Measurements from ENCODE around the gene CADM1. TPM values are rescaled to one million over a fixed set of nuclear protein-coding genes. Genes with fewer than 3 reads are reported as not detected.
"Not testable (repeated sequence)": the region's sequence is repeated elsewhere in the genome, so short reads cannot be mapped to it uniquely, and the experiment has no call there.

CADM1 gene
- total RNA-seq, 2 donors from 2014 or later: 0.81 to 2.2 TPM

- H3K27me3 Mint-ChIP-seq: no peaks in the 10 kb centered on the region
- no peaks in the 10 kb centered on the region for H3K36me3 Mint-ChIP-seq (ENCODE audit: low read depth)
- H3K4me1 Mint-ChIP-seq: no peaks in the 10 kb centered on the region
- no peak overlapping the region for H3K27ac Mint-ChIP-seq
- H3K9me3 ChIP-seq (ENCODE audit: control insufficient read depth, low read length, poor library complexity, severe bottlenecking): no peaks in the 10 kb centered on the region
- H3K4me3 Mint-ChIP-seq: no peak overlapping the region
- DNase-seq (no peak), ATAC-seq (no peak)
Observed at GRCh38 chr11:115481528-115481927, 22.7 kb downstream of the CADM1 start.

DNA sequence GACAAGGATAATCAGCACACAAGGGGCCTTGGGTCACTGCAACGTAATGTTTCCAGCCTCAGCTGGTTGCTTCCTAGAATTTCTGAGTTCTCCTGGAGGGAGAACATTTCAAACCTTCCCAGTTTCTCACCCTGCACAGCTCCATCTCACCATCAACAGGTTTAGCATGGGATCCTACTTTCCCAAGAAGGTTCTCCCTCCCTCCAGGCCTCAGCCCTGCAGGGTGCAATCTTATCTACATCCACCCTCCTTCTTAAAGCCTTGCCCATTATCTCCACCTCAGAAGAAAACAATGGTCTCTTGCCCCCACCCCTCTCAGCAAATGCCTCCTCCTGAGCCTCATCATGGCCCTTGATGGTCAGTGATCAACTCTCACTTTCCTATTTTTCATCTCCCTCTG, 23.6 kb downstream of the CADM1 start:
- Mint-ChIP-seq H3K36me3 (ENCODE audit: low read depth) (no peaks in the 10 kb centered on the region), H3K4me3 (no peak overlapping the region), H3K27me3 (no peaks in the 10 kb centered on the region), H3K4me1 (no peaks in the 10 kb centered on the region), H3K27ac (no peak overlapping the region)
- H3K9me3 ChIP-seq (ENCODE audit: control insufficient read depth, low read length, poor library complexity, severe bottlenecking): no peaks in the 10 kb centered on the region
- ATAC-seq: no peak
- no peak for DNase-seq

DNA sequence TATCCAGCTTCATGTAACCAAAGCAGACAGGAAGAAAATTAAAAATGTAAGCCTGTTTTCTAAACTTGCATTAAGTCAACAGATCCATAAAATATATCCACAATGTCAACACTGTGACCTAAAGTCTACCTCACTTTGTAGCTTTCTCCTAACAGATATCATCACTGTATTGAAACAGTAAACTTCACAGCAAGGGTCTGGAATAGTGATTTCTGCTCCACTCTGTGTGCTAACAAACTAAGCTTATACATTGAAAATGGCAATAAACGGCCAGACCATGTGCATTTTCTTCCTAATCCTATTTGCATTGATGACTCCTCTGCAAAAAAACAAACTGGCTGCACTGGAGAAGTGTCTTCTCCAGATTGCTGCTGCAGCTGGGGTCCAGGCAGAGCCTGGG, 26.8 kb downstream of the CADM1 start:
- DNase-seq: no peak
- H3K9me3 ChIP-seq (ENCODE audit: control insufficient read depth, low read length, poor library complexity, severe bottlenecking): no peaks in the 10 kb centered on the region
- Mint-ChIP-seq H3K4me1 (no peaks in the 10 kb centered on the region), H3K4me3 (no peak overlapping the region), H3K36me3 (ENCODE audit: low read depth) (no peaks in the 10 kb centered on the region), H3K27ac (no peak overlapping the region), H3K27me3 (no peaks in the 10 kb centered on the region)
- ATAC-seq: no peak

DNA sequence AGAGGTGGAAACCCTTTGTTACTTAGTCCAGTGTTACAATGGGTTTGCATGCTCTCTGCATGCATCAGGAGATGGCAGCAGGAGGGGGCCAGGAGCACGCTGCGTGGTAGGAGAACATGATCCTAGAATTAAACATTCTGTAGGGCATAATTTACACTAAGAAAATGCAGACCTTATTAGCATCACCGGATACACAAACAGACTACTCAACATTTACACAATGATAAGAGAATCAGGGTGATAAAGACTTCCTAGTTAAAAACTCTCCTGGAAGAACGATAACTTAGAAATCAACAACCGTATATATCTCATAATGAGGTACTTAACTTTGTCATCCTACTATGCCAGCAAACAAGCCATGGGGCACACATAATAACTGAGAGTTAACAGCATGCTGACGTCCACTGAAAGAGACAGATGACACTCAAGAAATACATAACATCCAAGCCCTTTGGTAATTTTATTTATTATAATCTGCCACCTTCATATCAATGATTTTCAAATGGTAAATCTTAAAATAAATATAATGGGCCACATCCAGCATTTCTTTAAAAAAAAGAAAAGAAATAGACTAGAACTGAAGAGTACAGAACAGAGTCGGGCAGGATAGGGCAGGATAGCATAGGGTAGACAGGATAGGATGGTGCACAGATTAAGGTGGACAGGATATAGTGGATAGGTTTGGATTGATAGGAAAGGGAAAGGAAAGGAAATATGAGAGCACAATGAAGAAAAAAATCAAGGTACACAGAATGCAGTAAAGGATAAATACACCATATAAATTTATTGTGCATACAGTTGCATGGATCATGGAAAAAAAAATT, 27.5 kb downstream of the CADM1 start:
- no peak overlapping the region for H3K27ac Mint-ChIP-seq
- H3K27me3 Mint-ChIP-seq: no peaks in the 10 kb centered on the region
- H3K9me3 ChIP-seq (ENCODE audit: control insufficient read depth, low read length, poor library complexity, severe bottlenecking): no peaks in the 10 kb centered on the region
- no peak overlapping the region for H3K4me3 Mint-ChIP-seq
- no peaks in the 10 kb centered on the region for H3K36me3 Mint-ChIP-seq (ENCODE audit: low read depth)
- no peaks in the 10 kb centered on the region for H3K4me1 Mint-ChIP-seq
- DNase-seq (no peak), ATAC-seq (no peak)

DNA sequence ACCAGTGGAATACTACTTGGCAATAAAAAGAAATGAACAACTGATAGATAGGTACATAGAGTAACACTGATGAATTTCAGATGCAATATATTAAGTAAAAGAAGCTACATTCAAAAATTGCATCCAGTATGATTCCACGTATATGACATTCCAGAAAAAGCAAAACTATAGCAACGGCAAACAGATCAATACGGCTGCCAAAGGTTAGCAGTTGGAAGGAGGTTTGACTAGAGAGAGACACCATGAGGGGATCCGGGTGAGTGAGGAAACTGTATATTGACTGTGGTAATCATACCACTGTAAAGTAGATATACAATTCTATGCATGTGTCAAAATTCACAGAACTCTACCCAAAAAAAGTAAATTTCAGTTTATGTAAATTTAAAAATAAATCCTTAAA, 28.7 kb downstream of the CADM1 start:
- H3K4me3 Mint-ChIP-seq: no peak overlapping the region
- no peaks in the 10 kb centered on the region for H3K27me3 Mint-ChIP-seq
- ATAC-seq (no peak), DNase-seq (no peak)
- no peak overlapping the region for H3K27ac Mint-ChIP-seq
- H3K9me3 ChIP-seq (ENCODE audit: control insufficient read depth, low read length, poor library complexity, severe bottlenecking): no peaks in the 10 kb centered on the region
- H3K4me1 Mint-ChIP-seq: no peaks in the 10 kb centered on the region
- no peaks in the 10 kb centered on the region for H3K36me3 Mint-ChIP-seq (ENCODE audit: low read depth)

GRCh38 chr11:115474306-115474705, 29.9 kb downstream of the CADM1 start:
- H3K9me3 ChIP-seq (ENCODE audit: control insufficient read depth, low read length, poor library complexity, severe bottlenecking); H3K4me3 Mint-ChIP-seq; H3K36me3 Mint-ChIP-seq (ENCODE audit: low read depth); ATAC-seq; H3K27ac Mint-ChIP-seq; H3K4me1 Mint-ChIP-seq; H3K27me3 Mint-ChIP-seq; DNase-seq: not testable (repeated sequence)

DNA sequence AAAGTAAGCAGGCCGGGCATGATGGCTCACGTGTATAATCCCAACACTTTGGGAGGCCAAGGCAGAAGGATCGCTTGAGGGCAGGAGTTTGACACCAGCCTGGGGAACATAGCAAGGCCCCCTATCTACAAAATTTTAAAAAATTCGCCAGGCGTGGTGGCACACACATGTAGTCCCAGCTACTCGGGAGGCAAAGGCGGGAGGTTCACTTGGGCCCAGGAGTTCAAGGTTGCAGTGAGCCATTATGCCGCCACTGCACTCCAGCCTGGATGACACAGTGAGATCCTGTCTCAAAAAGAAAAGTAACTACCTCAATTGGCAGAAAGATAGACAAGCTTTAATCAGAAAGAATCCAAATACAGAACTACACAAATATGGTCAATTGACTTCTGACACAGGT, 31.0 kb downstream of the CADM1 start:
- Mint-ChIP-seq H3K36me3 (ENCODE audit: low read depth) (no peaks in the 10 kb centered on the region), H3K27me3 (no peaks in the 10 kb centered on the region), H3K27ac (no peak overlapping the region), H3K4me3 (no peak overlapping the region), H3K4me1 (no peaks in the 10 kb centered on the region)
- H3K9me3 ChIP-seq (ENCODE audit: control insufficient read depth, low read length, poor library complexity, severe bottlenecking): no peaks in the 10 kb centered on the region
- DNase-seq (no peak), ATAC-seq (no peak)

- no peak for ATAC-seq
- H3K4me1 Mint-ChIP-seq: no peaks in the 10 kb centered on the region
- H3K9me3 ChIP-seq (ENCODE audit: control insufficient read depth, low read length, poor library complexity, severe bottlenecking): no peaks in the 10 kb centered on the region
- H3K27me3 Mint-ChIP-seq: no peaks in the 10 kb centered on the region
- H3K27ac Mint-ChIP-seq: no peak overlapping the region
- no peak for DNase-seq
- no peak overlapping the region for H3K4me3 Mint-ChIP-seq
- no peaks in the 10 kb centered on the region for H3K36me3 Mint-ChIP-seq (ENCODE audit: low read depth)
Observed at GRCh38 chr11:115471367-115471766, 32.8 kb downstream of the CADM1 start.

GRCh38 chr11:115470928-115471327, 33.3 kb downstream of the CADM1 start:
- Mint-ChIP-seq H3K27me3 (no peaks in the 10 kb centered on the region), H3K36me3 (ENCODE audit: low read depth) (no peaks in the 10 kb centered on the region), H3K4me3 (no peak overlapping the region), H3K27ac (no peak overlapping the region), H3K4me1 (no peaks in the 10 kb centered on the region)
- no peaks in the 10 kb centered on the region for H3K9me3 ChIP-seq (ENCODE audit: control insufficient read depth, low read length, poor library complexity, severe bottlenecking)
- ATAC-seq (no peak), DNase-seq (no peak)

DNA sequence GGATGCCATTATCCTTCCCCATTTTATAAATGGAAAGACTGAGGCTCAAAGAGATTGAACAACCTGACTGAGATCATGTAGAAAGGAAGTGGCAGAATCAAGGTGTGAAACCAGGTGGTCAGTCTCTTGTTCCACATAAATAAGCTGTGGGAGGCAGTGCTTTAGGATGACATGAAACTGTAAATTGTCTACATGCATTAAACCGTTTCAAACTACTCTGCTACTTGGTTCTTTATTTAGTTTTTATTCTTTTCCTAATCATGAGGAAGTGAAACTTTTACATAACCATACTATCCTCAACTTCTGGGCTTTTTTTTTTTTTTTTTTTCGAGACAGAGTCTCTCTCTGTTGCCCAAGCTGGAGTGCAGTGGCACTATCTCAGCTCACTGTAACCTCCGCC, 34.9 kb downstream of the CADM1 start:
- Mint-ChIP-seq H3K27me3 (no peaks in the 10 kb centered on the region), H3K36me3 (ENCODE audit: low read depth) (no peaks in the 10 kb centered on the region), H3K27ac (no peak overlapping the region), H3K4me1 (no peaks in the 10 kb centered on the region), H3K4me3 (no peak overlapping the region)
- ATAC-seq (no peak), DNase-seq (no peak)
- H3K9me3 ChIP-seq (ENCODE audit: control insufficient read depth, low read length, poor library complexity, severe bottlenecking): no peaks in the 10 kb centered on the region

GRCh38 chr11:115466122-115466521, 38.1 kb downstream of the CADM1 start:
- H3K27ac Mint-ChIP-seq: no peak overlapping the region
- H3K4me1 Mint-ChIP-seq: no peaks in the 10 kb centered on the region
- H3K27me3 Mint-ChIP-seq: no peaks in the 10 kb centered on the region
- no peak for ATAC-seq
- DNase-seq: no peak
- H3K4me3 Mint-ChIP-seq: no peak overlapping the region
- no peaks in the 10 kb centered on the region for H3K9me3 ChIP-seq (ENCODE audit: control insufficient read depth, low read length, poor library complexity, severe bottlenecking)
- H3K36me3 Mint-ChIP-seq (ENCODE audit: low read depth): no peaks in the 10 kb centered on the region

DNA sequence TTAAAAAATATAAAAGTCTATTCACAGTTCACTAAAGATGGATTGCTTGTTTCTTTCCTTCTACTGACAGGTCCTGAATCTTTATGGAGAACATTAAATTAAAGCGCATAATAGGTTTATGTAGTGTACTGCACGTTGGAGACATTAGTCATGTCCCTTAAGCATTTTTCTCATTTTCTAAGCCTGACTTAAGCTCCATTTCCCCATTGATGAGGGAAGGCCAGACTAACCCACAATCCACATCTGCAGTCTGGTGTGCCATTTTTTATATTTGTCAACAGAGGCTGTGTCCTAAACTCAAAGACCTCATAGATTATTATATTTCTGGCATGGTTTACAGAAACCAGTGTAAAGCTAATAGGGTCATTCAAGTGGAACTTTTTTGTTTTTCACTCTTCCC, 39.9 kb downstream of the CADM1 start:
- no peaks in the 10 kb centered on the region for H3K4me1 Mint-ChIP-seq
- no peak overlapping the region for H3K27ac Mint-ChIP-seq
- no peak overlapping the region for H3K4me3 Mint-ChIP-seq
- no peak for ATAC-seq
- no peaks in the 10 kb centered on the region for H3K27me3 Mint-ChIP-seq
- no peak for DNase-seq
- H3K36me3 Mint-ChIP-seq (ENCODE audit: low read depth): no peaks in the 10 kb centered on the region
- no peaks in the 10 kb centered on the region for H3K9me3 ChIP-seq (ENCODE audit: control insufficient read depth, low read length, poor library complexity, severe bottlenecking)

DNA sequence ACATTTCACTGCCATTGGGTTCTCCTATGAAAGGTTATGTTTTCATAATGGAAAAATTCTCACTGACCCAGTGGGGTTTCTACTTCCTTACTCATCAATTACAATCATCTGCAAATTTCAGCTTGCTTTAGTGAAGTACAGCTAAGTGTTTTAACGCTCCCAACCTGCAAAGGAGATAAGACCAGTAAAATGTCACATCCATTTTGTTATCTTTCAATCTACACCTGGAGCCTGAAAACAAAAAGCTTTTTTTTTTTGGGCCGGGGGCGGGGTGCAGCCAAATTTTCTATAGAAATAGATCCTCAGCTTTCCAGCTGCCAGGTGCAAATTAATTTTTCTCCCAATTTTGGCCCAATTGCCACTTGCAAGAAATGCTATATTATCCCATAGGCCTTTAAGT, 40.6 kb downstream of the CADM1 start:
- Mint-ChIP-seq H3K4me3 (no peak overlapping the region), H3K27me3 (no peaks in the 10 kb centered on the region), H3K36me3 (ENCODE audit: low read depth) (no peaks in the 10 kb centered on the region), H3K4me1 (no peaks in the 10 kb centered on the region), H3K27ac (no peak overlapping the region)
- ATAC-seq (no peak), DNase-seq (no peak)
- H3K9me3 ChIP-seq (ENCODE audit: control insufficient read depth, low read length, poor library complexity, severe bottlenecking): no peaks in the 10 kb centered on the region

- Mint-ChIP-seq H3K36me3 (ENCODE audit: low read depth) (no peaks in the 10 kb centered on the region), H3K27ac (no peak overlapping the region), H3K4me3 (no peak overlapping the region), H3K4me1 (no peaks in the 10 kb centered on the region), H3K27me3 (no peaks in the 10 kb centered on the region)
- H3K9me3 ChIP-seq (ENCODE audit: control insufficient read depth, low read length, poor library complexity, severe bottlenecking): no peaks in the 10 kb centered on the region
- DNase-seq (no peak), ATAC-seq (no peak)
Observed at GRCh38 chr11:115462757-115463156, 41.5 kb downstream of the CADM1 start.
